ENCODE data around the gene TRAF5. TPM values are rescaled to one million over a fixed set of nuclear protein-coding genes. Genes with fewer than 3 reads are reported as not detected.
A peak's percentile ranks its signal among the peaks of the same experiment; 100 is the strongest.
"Not testable (repeated sequence)": the region's sequence is repeated elsewhere in the genome, so short reads cannot be mapped to it uniquely, and the experiment has no call there.

The TRAF5 gene
- polyA plus RNA-seq, 1 experiment = 39.8 TPM

- peak overlapping the region; percentile 30 for H3K4me3 ChIP-seq (ENCODE audit: low read depth, low read length)
- 0 out of 2 replicates have a peak, but pooled peaks have one; percentile 7 for TF ChIP-seq CTCF (IDR thresholded peaks at IDR 0.05; ENCODE audit: insufficient read depth, low read depth, low read length)
- H3K27me3 ChIP-seq (ENCODE audit: control insufficient read depth, insufficient read depth, low read length); DNase-seq (ENCODE audit: low read depth); POLR2A ChIA-PET; H3K36me3 ChIP-seq (ENCODE audit: control insufficient read depth, insufficient read depth, low read length): not testable (repeated sequence)
- CTCF ChIA-PET = interaction anchor here (1.1 kb wide), 2 partner anchors 90 to 93 kb away, joined by 4 to 5 read pairs; partner anchors contain the start of gene TRAF5
These were observed 89.6 kb downstream of the TRAF5 start for GRCh38 chr1:211416246-211416627.

GRCh38 chr1:211416628-211417323 is 90.1 kb downstream of the TRAF5 start:
- H3K36me3 ChIP-seq (ENCODE audit: control insufficient read depth, insufficient read depth, low read length); POLR2A ChIA-PET; H3K27me3 ChIP-seq (ENCODE audit: control insufficient read depth, insufficient read depth, low read length); DNase-seq (ENCODE audit: low read depth): not testable (repeated sequence)
- CTCF ChIA-PET = interaction anchor here (0.6 to 1.1 kb wide), 3 partner anchors 29 to 93 kb away, joined by 3 to 5 read pairs (median 4); partner anchors contain the start of gene TRAF5
- H3K4me3 ChIP-seq (ENCODE audit: low read depth, low read length) = peak overlapping the region; percentile 30

- ChIA-PET POLR2A (no interaction called here), CTCF (interaction anchor here (1.1 kb wide), 2 partner anchors 11 to 60 kb away, joined by 3 read pairs; no protein-coding TSS in a partner anchor)
- Histone ChIP-seq H3K4me3 (ENCODE audit: low read depth, low read length) (no peak overlapping the region), H3K27me3 (ENCODE audit: control insufficient read depth, insufficient read depth, low read length) (no peaks in the 10 kb centered on the region), H3K36me3 (ENCODE audit: control insufficient read depth, insufficient read depth, low read length) (no peaks in the 10 kb centered on the region)
- TF ChIP-seq CTCF (IDR thresholded peaks at IDR 0.05; ENCODE audit: insufficient read depth, low read depth, low read length) = no peak
- DNase-seq (ENCODE audit: low read depth) = no peak
These were observed 93.8 kb downstream of the TRAF5 start for GRCh38 chr1:211420389-211420788.

DNA sequence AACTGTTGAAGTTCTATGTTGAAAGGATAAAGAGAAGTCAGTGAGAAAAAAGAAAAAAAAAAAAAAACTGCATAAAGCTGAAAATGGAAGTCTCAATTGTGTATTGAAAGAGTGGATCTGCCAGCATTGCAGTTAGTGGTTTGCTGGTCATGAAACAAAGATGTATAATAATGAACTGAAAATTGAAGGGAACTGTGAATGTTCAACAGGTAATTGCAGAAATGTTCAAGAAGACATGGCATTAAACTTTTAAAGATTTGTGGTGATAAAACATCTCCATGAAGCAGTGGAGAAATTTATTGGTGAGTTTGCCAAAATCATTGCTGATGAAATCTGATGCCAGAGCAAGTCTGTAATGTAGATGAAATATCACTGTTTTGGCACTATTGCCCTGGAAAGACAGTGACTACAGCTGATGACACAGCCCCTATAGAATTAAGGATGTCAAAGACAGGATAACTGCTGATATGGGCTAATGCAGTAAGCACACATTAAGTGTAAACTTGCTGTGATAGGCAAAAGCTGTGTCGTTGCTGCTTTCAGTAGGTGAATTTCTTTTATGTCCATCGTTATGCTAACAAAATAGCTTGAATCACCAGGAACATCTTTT is 94.3 kb downstream of the TRAF5 start:
- Histone ChIP-seq H3K36me3 (ENCODE audit: control insufficient read depth, insufficient read depth, low read length) (no peaks in the 10 kb centered on the region), H3K27me3 (ENCODE audit: control insufficient read depth, insufficient read depth, low read length) (no peaks in the 10 kb centered on the region), H3K4me3 (ENCODE audit: low read depth, low read length) (no peak overlapping the region)
- no peak for DNase-seq (ENCODE audit: low read depth)
- no peak for TF ChIP-seq CTCF (IDR thresholded peaks at IDR 0.05; ENCODE audit: insufficient read depth, low read depth, low read length)
- ChIA-PET POLR2A (no interaction called here), CTCF (interaction anchor here (1.1 to 1.9 kb wide), 3 partner anchors 12 to 59 kb away, joined by 3 to 7 read pairs (median 3); no protein-coding TSS in a partner anchor)

DNA sequence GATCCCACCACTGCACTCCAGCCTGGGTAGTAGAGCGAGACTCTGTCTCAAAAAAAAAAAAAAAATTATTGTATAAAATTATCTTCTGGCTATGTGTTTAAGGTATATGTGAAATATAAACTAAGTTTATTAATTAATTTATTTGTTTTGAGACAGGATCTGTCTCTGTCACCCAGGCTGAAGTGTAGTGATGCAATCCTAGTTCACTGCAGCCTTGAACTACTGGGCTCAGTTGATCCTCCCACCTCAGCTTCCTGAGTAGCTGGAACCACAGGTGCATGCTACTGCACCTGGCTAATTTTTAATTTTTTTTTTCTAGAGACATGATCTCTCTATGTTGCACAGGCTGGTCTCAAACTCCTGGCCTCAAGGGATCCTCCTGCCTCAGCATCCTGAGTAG is 97.4 kb downstream of the TRAF5 start:
- POLR2A ChIA-PET = no interaction called here
- TF ChIP-seq CTCF (IDR thresholded peaks at IDR 0.05; ENCODE audit: insufficient read depth, low read depth, low read length) = no peak

More for the DNA sequence above, 97.4 kb downstream of the TRAF5 start:
- no peak for DNase-seq (ENCODE audit: low read depth)
- CTCF ChIA-PET = no interaction called here
- H3K4me3 ChIP-seq (ENCODE audit: low read depth, low read length) = no peak overlapping the region
- H3K36me3 ChIP-seq (ENCODE audit: control insufficient read depth, insufficient read depth, low read length) = no peaks in the 10 kb centered on the region
- H3K27me3 ChIP-seq (ENCODE audit: control insufficient read depth, insufficient read depth, low read length) = no peaks in the 10 kb centered on the region

Other genes starting within 250 kb of the TRAF5 start
- gene KCNH1, start 192.7 kb upstream of the TRAF5 start, polyA plus RNA-seq (2011; rRNA removed) = 3.5 and 5.8 TPM in 2 replicates
- gene RCOR3, start 67.5 kb upstream of the TRAF5 start, polyA plus RNA-seq (2011; rRNA removed) = 27.7 and 36.3 TPM in 2 replicates
- gene RD3, start 165.3 kb downstream of the TRAF5 start, polyA plus RNA-seq (2011; rRNA removed) = not detected in 2 replicates

Measured in BJ (cell line).